Stimulated activated CD4-positive, alpha-beta T cell treated with anti-CD3 and anti-CD28 coated beads, Interleukin-1b, Interleukin-23, amount 100 ng/mL, for 1 hour (primary cell): Measurements from ENCODE around the gene PRKCH.

Source experiments
- DNase-seq, 2 donors: peaks; one replicate each; pipeline ENCODE4 v3.0.0-alpha.2; 2020; ENCODE audit warnings: low read depth in 2 of 2

PRKCH gene

DNA sequence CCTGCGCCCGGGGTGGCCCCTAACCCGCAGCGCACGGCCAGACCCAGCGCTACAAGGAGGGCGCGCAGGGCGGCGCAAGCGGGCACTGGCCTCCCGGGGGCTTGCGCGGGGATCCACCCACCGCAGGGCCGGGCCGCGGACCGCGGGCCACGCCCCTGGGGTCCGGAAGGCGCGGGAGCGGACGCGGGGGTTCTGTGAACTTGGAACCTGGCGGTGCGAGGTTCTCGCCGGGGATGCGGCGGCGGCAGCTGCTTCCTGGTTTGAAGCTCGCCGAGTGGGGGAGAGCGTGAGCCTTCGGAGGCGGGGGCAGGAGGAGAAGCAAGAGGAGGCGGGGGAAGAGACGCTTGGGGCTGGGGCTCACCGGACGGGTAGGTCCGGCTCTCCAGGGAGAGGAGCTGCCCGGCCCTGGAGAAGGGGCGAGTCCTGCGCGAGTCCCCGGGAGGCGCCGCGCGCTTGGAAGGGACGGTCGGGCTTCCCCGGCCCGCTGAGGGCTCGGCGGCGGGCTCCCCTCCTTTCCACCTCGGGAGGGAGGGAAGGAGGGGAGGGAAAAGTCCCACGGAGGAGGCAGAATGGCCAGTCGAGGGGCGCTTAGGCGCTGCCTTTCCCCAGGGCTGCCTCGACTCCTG, at the start of gene PRKCH:
PRKCH (plus strand) TSS at position 195 of the 626 bp plus-strand sequence. CDS start 523 bp downstream, outside the sequence.
- peak; percentile 57 to 72 for DNase-seq

- no peak for DNase-seq
These were observed 44.1 kb upstream of the PRKCH start for GRCh38 chr14:61277232-61277631.

DNA sequence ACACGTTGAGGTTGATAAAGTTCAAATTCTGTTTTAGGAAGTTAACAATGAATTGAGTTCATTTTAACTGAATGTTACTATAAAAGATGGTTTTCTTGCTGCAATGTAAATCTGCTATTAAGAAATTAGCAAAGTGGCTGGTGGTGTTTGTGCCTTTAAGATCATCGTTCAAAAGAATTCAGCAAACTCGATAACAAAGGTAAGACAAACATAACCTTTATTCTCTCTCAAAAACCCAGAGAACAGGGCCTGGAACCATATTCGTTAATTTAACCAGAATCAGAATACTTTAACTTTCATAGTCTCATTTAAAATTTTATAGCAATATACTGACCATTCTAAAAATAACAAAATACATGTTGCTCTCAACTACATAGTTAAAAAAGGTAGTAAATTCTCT, 43.6 kb upstream of the PRKCH start:
- DNase-seq = no peak

DNA sequence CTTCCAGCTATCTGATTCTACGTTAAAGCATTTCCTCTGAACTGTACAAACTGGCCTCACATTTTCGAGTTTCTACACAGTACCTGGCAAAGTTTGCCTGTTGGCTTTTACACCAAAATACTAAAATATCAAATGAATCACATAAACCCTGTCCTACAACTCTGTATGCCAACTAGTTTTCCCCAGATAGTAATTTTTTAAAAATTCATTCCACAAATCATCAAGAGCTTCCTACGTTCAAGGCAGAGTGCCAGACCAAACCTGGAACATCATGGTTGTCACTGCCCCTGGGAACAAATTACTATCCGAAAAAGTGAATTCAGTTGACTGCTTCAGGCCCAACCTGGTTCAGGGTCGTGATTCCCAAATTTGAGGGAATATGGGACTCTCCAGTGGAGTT, 42.3 kb upstream of the PRKCH start:
- no peak for DNase-seq

GRCh38 chr14:61280092-61280525, 41.3 kb upstream of the PRKCH start:
- DNase-seq = peak; percentile 2 to 14

GRCh38 chr14:61280526-61281185, 40.7 kb upstream of the PRKCH start:
- DNase-seq = peak; percentile 51 to 69

DNA sequence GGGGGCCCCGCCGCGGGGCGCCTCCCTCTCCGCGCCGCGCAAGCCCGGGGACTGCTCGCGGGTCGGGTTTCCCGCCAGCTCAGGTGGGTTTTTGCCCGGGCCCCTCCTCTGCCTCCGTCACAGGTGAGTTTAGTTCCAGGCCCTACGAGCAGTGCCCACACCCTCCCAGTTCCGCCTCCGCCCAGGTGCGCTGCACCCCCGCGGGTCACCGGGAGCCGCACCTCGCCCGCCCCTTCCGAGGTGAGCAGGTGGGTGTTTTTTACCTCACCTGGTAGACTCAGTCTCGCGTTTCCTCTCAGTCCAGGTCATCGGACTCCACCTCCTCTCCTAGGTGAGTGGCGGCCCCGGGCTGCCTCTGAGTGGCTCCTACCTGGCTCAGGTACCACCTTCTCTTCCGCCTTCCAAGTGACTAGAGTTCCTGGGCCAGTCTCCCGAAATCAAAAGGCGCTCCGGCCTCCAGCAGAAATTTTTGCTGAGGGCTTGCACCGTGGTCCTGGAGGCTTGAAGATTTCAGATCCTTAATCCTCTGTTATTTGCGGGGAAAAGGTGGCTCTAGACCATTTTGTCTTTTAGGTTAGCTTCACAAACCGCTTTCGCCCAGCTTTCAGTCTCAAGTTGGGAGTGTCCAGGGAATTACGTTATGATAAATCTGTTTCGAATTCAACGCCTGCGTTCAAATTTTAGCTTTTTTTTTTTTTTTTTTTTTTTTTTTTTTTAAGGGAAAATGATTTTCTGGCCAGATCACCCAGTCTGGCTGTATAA, 40.0 kb upstream of the PRKCH start, which contains the start of gene TMEM30B:
TMEM30B (minus strand) TSS at position 153 of the 762 bp plus-strand sequence. CDS start 191 bp downstream, outside the sequence.
- DNase-seq = no peak

- no peak for DNase-seq
These were observed 39.5 kb upstream of the PRKCH start for GRCh38 chr14:61281948-61282275.

GRCh38 chr14:61282746-61283145, 38.6 kb upstream of the PRKCH start:
- DNase-seq = no peak

GRCh38 chr14:61284001-61284400, 37.4 kb upstream of the PRKCH start:
- no peak for DNase-seq

DNA sequence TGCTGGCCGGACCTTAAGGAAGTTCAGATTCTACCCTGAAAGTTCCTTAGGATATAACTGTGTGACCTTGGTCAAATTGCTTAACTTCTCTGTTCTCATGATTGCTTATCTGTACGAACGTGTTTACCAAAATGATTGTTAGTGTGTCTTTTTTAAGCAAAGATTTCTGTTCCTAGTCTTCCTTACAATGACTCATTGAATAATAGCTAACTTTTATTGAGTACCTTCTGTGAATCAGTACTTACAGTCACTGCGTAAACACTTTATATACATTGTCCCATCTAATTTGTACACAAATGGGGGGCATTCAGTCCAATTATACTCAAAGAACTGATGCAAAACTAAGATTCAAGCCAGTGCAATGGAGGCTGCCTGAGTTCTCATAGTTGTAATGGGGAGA, 36.0 kb upstream of the PRKCH start:
- no peak for DNase-seq

- DNase-seq = no peak
These were observed 34.2 kb upstream of the PRKCH start for GRCh38 chr14:61287196-61287595.

DNA sequence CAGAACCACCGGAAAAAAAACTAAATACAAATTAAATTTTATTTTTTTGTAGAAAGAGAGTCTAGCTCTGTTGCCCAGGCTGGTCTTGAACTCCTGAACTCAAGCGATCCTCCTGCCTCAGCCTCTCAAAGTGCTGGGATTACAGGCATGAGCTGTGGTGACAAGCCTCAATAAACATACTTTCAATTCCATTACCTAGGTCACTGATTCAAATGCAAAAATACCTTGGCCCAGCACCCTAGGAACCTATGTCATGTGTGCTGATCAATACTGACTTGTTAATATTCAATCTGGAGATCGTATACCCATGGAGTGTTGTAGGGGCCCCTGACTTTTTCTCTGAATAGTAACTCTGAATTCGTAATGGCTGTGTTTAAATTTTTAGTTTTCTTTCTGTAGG, 33.2 kb upstream of the PRKCH start:
- no peak for DNase-seq

GRCh38 chr14:61288720-61289119, 32.7 kb upstream of the PRKCH start:
- DNase-seq = no peak

- no peak for DNase-seq
These were observed 30.7 kb upstream of the PRKCH start for GRCh38 chr14:61290701-61291100.

- DNase-seq = no peak
These were observed 25.2 kb upstream of the PRKCH start for GRCh38 chr14:61296151-61296550.

GRCh38 chr14:61296719-61297502, 24.5 kb upstream of the PRKCH start:
- no peak for DNase-seq

- no peak for DNase-seq
These were observed 23.8 kb upstream of the PRKCH start for GRCh38 chr14:61297581-61297980.

DNA sequence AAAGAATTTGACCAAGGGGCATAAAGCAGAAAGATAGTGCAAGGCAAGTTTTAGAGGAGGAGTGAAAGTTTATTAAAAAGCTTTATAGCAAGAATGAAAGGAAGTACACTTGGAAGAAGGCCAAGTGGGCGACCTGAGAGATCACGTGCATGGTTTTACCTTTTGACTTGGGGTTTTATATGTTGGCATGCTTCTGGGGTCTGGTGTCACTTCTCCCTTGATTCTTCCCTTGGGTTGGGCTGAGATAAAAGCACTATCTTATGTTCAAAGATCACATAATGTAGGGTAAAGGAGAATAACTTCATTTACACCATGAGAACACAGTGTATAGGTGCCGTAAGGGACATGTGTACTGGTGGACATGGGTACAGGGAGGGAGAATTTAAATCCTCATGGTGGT, 22.6 kb upstream of the PRKCH start:
- DNase-seq = no peak

- no peak for DNase-seq
These were observed 21.2 kb upstream of the PRKCH start for GRCh38 chr14:61300209-61300608.

GRCh38 chr14:61300754-61301153, 20.6 kb upstream of the PRKCH start:
- DNase-seq = no peak

DNA sequence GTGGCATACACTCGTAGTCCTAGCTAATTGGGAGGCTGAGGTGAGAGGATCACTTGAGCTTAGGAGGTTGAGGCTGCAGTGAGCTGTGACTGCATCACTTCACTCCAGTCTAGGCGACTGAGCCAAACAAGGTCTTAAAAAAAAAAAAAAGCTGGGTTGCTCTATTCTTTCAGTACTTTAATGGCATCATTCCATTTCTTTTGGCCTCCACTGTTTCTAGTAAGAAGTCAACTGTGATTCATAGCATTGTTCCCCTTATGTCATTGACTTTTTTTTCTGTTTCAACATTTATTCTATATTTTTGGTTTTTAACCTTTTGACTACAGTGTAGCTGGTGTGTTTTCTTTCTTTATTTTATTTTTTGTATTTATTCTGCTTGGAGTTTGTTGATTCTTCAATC, 16.7 kb upstream of the PRKCH start:
- DNase-seq = no peak
